Posterior cingulate gyrus (tissue), 11 donors: ENCODE data around the gene DDX49.
"Not testable (repeated sequence)": the region's sequence is repeated elsewhere in the genome, so short reads cannot be mapped to it uniquely, and the experiment has no call there.

Experiments
- DNase-seq, 10 donors: peaks; one replicate each; pipeline versions ENCODE4 v3.0.0 to v3.0.0-alpha.2; 2020 to 2021; ENCODE audit warnings: mixed read lengths in 3 of 10
- intact Hi-C: fragments of 100-400 bp; cut with DNase I; formaldehyde crosslinking; loops from one replicate; pipeline ENCODE4 v1.15.1; 2023

Gene DDX49

DNA sequence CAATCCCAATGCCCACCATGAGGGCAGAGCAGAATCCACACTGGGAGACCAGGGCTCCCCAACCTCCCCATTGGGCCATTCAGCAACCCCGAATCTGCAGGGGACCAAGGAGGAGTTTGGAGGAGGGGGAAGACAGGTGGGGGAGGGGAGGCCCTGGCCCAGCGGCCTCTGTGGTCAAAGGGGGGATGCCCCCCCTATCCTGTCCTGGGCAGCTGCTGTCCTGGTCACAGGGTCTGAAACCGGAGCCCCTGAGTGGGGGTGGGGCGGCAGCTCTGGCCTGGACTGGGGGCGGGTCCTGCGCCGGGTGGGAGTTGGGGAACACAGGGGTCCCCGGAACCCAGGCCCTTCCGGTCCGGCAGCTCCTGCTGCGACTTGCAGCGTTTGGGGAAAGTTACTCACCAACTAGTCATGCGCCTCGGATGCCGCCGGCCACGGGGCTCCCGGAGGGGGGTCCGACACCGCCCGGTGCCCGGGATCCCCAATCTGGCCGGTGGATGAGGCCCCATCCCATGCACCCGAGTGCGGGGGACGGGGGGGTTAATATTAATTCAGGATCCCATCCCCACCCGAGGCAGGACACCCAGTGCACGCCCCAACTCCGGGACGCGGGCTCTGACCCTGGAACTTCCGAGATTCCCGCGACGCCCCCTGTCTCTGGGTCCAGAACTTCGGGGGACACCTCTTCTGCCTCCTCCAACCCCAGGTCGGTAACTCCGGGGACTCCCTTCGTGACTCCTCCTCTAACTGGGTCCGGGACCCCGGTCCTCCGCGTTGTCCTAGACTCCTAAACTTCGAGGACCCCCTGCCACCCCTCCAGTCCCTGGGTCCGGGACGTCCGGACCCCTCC, 20.6 kb downstream of the DDX49 start:
- DNase-seq = peak in 8 of 10 donors; percentile 21 to 89 (median 40)

DNA sequence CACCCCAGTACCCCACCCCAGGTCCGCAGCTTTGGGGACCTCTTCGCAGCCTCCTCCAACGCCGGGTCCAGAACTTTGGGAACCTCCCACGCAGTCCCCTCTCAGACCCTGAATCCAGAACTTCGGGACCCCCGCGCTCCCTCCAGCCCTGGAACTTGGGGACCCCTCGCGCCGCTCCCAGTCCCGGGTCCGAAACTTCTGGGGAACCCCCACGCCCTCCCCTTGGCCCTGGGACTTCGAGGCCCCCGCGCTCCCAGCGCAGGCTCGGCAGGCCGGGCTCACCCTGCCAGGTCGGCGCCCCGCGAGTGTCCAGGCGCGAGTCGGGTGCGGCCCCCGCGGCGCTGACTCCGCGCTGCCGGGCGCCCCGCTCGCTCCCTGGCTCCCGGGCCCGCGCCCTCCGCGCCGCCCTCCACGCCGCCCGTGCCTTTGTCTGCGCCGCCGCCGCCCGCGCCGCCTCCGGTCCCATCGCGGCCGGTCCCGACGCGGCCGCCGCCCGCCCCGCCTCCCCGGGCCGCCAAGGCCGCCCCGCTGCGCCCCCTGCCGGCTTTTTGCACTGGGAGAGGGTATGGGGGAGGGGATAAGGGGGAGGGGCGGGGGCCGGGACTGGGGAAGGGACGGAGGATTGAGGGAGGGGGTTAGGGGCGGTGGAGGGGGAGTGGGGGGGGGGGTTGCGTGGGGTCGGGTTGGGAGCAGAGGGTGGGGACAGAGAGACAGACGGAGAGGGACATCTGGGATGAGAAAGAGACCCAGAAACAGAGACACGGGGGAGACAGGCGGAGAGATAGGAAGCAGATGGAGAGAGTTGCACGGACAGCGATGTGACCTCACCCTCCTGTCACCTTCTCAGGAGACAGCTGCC, 21.5 kb downstream of the DDX49 start, which contains the start of gene HOMER3:
HOMER3 (minus strand) TSS at position 449 of the 859 bp plus-strand sequence. CDS start 2,235 bp downstream, outside the sequence.
- intact Hi-C loops = loop anchor here (5.0 kb wide), 1 partner anchor 46 kb away; no protein-coding TSS in a partner anchor

More for the DNA sequence above, 20.6 kb downstream of the DDX49 start:
- intact Hi-C loops = loop anchor here (5.0 kb wide), 1 partner anchor 47 kb away; no protein-coding TSS in a partner anchor

DNA sequence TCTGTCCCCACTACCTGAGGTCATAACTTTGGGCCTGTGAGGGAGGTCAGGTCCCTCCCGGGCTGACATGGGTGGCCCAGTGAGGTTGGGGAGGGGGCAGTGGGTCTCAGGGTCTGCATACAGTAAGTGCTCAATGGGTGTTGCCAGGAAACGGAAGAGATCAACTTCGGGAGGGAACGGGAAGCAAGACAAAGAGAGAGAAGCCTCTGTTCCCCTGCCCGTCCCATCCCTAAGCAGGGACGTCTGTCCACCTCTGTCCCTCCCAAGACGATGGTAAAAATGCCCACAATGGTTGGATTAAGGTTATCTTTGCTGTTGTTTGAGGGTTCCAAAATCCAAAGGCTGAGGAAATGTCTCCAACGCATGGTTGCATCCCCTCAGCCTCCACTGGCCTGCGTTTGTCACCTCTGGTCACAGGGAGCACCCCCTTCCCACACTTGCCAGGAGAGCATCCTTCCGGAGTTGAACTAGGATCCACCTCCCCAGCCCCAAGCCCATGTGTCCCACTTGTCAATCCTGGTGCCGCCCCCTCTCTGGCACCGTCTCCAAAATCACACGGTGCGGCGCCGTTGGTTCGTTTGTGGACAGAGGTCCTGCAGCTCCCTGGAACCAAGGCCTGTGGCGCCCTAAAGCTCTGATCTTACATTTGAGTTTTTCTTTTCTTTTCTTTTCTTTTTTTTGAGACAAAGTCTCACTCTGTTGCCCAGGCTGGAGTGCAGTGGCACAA, 22.3 kb downstream of the DDX49 start:
- intact Hi-C loops = loop anchor here (5.0 kb wide), 1 partner anchor 46 kb away; no protein-coding TSS in a partner anchor
- no peak for DNase-seq

More for the DNA sequence above, 21.5 kb downstream of the DDX49 start, which contains the start of gene HOMER3:
- peak in 9 of 10 donors; percentile 45 to 95 (median 78) for DNase-seq

DNA sequence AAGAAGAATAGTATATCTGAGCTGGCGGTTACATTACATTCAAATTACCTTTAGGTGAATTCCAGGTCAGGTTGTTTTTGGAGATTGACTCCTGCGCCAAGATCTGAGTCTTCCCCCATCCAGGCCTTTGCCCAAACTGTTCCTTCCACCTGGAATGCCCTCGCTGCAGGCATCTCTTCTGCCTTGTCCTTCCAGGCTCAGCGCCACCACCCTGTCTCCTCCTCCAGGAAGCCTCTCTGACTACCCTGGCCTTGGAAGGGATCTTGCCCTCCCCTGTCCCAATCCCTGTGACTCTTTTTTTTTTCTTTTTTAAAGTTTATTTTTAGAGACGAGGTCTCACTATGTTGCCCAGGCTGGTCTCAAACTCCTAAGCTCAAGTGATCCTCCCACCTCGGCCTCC, 23.2 kb downstream of the DDX49 start:
- intact Hi-C loops = loop anchor here (5.0 kb wide), 1 partner anchor 45 kb away; no protein-coding TSS in a partner anchor
- DNase-seq = no peak

DNA sequence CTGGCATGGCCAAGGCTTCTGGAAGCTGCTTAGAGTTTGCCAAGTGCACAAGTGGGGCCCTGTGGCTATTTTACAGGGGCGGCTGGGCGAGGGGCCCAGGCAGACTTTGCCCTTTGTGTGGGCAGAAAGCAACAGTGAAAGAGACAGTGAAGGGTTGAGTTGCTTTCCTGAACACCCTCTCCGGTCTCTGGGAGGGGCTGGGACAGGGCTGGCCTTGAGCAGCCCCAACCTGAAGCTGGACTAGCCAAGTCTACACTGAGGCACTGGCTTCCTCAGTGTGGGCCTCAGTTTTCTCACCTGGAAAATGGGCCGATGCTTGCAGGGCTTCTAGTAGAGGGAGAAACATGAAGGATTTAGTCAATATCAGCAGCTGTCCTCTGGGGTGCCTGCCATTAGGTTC, 23.9 kb downstream of the DDX49 start:
- DNase-seq = no peak
- intact Hi-C loops = loop anchor here (5.0 kb wide), 1 partner anchor 44 kb away; no protein-coding TSS in a partner anchor

DNA sequence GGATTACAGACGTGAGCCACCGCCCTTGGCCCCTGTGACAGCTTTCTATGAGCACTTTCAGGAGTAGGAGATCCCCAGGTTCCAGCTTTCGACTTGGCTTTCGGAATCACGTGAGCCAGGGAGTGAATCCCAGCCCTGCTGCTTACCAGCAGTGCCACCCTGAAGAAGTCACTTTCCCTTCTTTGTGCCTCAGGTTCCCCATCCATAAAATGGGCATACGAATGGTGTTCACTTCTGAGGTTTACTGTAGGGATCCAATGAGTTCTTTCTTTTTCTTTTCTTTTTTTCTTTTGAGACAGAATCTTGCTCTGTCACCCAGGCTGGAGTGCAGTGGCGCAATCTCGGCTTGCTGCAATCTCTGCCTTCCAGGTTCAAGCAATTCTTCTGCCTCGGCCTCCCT, 25.8 kb downstream of the DDX49 start:
- DNase-seq = no peak
- intact Hi-C loops = no loop called here

DNA sequence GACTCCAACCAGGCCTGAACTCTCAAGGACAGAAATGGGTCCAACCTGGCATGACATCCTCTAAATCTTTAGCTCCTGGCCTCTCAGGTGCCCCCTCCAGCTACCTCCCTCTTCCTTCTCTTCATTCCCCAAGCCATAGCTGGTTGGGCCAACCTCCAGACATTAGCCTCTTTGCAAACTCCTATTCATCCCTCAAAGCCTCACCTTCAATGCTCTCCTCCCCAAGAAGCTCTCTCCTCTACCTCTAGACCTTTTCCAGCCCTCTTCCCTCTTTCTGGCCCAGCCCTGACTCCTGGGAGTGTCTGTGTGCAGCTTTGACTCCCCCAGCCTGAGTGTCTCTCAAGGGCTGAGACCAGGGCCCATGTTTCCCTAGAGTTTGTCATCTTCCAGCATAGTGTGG, 26.8 kb downstream of the DDX49 start:
- no peak for DNase-seq
- intact Hi-C loops = no loop called here

DNA sequence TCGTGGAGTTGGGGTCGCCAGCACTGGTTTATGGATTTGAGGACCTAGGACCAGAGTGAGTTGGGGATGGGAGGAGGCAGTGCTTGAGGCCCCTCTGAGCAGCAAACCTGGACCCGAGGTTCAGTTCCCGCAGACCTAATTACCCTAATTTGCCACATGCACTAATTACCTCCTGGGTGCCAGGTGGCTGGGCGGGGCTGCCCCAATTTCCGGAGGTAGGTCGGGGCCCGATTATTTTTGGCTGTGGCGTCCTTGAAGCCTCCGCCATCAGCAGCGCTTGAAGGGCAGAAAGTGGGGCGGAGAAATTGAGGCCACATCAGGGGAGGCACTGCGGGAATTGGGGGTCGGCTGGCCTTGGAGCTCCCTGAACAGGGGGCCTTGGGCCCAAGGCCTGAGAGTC, 27.4 kb downstream of the DDX49 start:
- intact Hi-C loops = no loop called here
- no peak for DNase-seq

DNA sequence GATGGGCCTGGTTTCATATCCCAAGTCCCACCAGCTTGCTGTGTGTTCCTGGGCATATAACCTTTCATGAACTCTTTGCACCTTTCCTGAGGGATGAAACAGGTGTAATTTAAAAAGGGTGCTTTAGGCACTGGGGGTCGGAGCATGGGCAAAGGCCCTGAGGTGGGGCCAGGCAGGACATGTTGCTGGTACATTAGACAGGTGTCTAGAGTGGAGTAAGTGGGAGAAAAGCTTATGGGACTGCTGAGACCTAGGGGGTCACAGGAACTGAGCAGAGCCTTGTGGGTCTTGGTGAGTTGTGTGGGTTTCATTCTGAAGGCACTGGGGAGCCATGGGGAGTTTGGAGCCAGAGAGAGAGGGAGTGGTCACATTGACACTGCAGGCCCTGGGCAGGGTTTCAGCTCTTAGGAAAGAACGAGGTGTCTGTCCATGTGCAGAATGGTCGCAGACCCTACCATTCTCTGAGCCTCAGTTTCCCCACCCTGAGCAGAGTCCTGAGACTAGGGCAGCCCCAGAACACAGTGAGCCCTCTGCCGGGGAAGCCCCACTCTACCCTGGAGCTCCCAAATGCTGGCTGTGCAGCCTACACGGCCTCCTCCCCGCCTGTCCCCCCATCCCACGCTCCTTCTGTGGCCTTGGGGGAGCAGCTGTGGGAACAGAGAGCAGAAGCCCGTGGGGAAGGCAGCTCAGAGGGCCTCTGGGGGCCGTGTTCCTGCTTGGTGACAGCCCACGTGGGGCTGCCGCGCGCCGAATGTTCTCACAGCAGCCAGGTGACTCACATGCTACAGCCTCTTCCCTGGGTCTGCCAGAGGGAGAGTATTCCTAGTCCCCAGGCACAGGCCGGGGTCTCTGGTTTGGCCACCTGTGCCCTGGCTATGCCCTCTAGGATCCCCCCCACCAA, 28.8 kb downstream of the DDX49 start:
- intact Hi-C loops = no loop called here
- DNase-seq = peak in 9 of 10 donors; percentile 21 to 91 (median 44)

DNA sequence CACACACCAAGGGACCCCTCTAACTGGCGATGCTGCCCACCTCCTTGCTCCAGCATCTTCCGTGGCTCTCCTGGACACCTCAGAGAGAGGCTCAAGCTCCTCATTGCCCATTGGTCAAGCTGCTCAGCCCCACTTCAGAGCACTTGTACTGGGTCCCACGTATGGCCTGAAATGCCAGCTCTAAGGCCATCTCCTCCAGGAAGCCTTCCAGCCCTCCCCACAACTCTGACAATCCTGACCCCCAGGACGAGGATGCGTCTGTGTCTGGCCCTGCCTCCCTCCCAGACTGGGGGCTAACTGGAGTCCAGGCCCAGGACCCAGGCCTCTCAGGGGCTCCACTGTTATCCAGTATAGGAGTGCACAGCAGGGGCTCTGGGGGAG, 29.5 kb downstream of the DDX49 start:
- intact Hi-C loops = no loop called here
- DNase-seq = no peak

DNA sequence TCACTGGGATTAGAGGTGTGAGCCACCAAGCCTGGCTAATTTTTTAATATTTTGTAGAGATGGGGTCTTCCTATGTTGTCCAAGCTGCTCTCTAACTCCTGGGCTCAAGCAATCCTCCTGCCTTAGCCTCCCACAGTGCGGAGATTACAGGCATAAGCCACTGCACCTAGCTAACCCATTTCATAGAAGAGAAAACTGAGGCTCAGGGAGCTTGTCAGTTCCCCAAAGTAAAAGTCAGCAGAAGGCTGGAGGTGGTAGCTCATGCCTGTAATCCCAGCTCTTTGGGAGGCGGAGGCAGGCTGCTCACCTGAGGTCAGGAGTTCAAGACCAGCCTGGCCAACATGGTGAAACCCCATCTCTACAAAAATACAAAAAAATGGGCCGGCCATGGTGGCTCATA, 30.3 kb downstream of the DDX49 start:
- intact Hi-C loops = no loop called here
- DNase-seq = no peak

DNA sequence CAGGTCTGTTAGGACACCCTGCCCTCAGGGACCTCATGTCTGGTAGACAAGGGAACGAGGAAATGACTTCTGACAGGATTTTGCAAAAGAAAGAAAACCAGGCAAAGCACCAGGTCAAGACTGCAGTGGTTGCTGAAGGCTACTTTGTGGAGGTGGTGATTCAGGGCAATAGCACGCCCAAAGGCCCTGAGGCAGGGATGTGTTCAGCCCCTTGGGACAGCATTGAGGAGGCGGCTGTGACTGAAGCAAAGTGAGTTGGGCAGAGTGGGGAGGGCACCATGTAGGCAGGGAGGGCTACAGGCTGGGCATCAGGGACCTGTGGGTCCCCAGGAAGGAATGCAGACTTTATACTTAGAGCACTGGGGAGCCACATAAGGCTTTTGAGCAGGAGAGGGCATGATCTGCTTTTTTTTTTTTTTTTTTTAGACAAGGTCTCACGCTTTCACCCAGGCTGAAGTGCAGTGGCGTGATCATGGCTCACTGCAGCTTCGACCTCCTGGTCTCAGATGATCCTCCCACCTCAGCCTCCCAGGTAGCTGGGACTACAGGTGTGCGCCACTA, 32.3 kb downstream of the DDX49 start:
- intact Hi-C loops = no loop called here
- DNase-seq = no peak

DNA sequence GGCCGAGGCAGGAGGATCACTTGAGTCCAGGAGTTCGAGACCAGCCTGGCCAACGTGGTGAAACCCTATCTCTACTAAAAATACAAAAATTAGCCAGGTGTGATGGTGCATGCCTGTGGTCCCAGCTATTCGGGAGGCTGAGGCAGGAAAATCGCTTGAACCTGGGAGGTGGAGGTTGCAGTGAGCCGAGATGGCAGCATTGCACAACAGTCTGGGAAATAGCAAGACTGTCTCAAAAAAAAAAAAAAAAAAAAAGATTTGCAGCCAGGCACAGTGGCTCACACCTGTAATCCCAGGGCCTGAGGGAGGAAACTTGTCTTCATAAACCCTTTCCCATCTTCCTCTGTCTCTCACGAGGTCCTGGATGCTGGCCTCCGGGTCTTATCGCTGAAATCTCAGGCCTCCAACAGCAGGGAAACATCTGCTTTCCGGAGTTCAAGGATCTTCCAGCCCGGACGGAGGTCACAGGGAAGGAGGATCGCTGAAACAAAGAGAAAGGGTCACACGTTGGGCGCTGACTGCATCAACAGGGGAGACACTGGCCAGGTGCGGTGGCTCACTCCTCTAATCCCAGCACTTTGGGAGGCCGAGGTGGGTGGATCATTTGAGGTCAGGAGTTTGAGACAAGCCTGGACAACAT, 33.0 kb downstream of the DDX49 start:
- intact Hi-C loops, DNase-seq: not testable (repeated sequence)

DNA sequence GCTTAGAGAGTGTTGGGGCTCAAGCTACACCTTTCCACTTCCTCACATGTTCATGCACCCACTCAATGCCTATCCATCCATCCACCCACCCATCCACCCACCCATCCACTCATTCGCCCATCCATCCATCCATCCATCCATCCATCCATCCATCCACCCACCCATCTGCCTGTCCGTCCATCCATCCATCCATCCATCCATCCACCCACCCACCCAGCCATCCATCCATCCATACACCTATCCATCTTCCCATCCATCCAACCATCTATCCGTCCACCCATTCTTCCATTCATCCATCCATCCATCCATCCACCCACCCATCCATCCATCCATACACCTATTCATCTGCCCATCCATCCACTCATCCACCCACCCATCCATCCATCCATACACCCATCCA, 34.6 kb downstream of the DDX49 start:
- no peak for DNase-seq
- intact Hi-C loops = no loop called here

DNA sequence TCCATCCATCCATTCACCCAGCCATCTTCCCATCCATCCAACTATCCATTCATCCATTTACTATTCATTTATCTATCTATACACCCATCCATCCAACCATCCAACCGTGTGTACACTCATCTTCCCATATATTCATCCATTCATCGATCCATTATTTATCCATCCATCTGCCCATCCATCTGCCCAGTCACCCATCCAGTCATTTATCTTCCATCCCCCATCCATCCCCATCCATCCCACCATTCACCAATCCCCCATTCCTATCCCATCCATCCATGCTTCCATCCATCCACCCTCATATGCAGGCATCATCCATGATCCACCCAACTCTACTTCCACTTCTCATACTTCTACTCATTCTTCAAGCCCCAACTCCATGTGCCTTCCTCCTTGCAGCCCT, 35.5 kb downstream of the DDX49 start:
- intact Hi-C loops = no loop called here
- DNase-seq = no peak

DNA sequence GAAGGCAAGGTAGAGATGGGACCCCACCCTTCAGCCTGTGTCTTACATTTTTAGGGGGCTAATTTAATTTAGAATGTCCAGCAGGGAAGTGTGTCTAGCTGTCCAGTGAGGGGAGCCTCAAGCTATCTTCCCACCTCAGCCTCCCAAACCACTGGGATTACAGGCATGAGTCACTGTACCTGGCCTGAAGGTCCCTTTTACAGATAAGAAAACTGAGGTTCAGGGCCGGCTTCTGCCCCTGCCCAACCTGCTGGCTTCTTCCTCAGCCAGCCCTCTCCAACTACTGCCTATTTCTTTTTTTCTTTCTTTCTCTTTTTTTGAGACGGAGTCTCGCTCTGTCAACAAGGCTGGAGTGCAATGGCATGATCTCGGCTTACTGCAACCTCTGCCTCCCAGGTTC, 40.9 kb downstream of the DDX49 start:
- DNase-seq = no peak
- intact Hi-C loops = no loop called here

DNA sequence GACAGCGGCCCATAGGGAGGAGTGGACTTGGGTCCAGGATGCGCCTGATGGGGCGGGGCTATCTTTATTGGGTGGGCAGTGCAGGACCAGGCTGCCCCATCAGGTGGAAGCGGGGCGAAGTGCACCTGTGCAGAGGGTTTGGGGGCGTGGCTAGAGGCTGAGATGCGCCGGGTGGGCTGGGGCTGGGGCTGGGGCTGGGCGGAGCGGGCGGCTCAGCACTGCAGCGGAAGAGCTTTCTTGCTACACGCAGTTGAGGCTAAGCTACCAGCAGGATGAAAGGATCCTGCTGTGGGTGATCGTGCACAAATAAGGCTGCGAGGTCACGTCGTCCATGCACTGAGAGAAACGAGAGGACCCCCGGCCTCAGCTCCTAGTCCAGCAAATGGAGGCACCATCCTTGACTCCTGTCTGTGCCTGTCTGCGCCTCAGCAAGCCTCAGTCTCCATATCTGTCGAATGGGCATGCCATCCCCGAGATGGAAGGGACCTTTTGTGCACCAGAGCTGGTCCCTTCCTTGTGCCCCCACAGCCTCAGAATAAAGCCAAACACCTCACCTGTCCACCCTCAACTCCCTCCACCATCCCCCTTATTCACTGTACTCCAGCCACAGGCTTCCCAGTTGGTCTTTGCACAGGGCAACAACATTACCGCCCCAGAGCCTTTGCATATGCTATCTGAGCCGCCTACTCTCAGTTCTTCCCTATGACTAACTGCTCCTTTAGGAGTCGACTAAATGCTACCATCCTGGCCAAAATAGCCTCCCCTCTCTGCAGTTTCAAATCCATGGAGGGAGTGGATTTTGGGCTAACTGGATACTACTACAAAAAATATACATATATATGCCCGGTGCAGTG, 42.5 kb downstream of the DDX49 start:
- intact Hi-C loops = no loop called here
- DNase-seq = no peak

DNA sequence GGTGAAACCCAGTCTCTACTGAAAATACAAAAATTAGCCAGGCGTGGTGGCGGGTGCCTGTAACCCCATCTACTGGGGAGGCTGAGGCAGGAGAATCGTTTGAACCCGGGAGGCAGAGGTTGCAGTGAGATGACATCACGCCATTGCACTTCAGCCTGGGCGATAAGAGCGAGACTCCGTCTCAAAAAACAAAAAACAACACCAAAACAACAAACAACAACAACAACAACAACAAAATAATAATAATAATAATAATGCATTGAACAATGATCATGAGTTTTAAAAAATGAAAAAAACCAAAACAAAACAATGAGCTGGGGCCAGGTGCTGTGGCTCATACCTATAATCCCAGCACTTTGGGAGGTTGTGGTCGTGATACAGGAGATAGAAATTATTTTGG, 44.6 kb downstream of the DDX49 start:
- no peak for DNase-seq
- intact Hi-C loops = no loop called here
